ENCODE results near the gene LRRK1. TPM values are rescaled to one million over a fixed set of nuclear protein-coding genes. Genes with fewer than 3 reads are reported as not detected.

The LRRK1 gene
- total RNA-seq, 2 experiments from 2014 or later, result 0.20 to 0.60 TPM

DNA sequence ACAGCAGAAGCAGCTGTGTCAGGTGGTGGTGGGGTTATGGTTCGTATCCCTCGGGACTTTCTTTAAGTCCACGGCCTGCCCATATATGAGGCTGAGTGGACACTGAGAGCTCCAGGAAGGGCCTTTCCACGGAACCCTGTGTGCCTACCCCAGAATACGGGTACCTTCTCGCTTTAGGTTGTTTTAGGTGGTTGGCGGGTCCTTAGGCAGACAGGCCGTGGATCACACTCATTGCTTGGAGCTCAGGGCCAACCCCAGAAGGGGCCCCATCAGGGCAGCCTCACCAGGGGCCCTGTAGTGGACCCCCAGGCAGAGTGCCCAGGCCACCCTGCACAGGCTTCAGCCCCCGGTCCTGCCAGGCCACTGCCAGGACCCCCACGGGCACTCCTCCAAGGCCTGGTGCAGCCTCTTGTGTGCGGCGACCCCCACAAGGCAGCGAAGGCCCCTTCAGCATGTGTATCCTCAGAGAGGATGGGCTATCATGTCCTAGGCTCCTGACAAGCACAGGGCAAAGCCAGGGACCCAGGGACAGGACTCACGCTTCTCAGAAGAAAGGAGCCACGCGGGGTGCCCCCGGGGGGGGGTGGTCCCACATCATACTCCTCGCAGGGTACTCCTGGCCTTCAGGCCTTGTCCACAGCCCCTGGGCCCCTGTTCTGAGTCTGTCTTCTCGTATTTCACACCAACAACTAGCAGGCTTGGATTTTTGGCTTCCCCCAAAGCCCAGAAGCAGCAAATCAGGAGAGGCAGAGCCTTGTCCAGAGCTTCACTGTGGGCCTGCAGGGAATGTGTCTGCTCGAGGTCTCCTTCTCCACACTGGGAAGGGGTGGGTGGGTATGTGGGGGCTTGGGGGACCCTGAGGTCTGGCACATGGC lies 93.4 kb downstream of the LRRK1 start:
- Mint-ChIP-seq H3K36me3 (ENCODE audit: low read depth) (no peaks in the 10 kb centered on the region), H3K4me3 (no peak overlapping the region), H3K27me3 (ENCODE audit: low read depth) (peaks cover 3% of the 10 kb centered on the region), H3K9me3 (no peaks in the 10 kb centered on the region), H3K27ac (no peak overlapping the region), H3K4me1 (ENCODE audit: low read depth) (peaks cover 12% of the 10 kb centered on the region)
- CTCF ChIA-PET, result interaction anchor here (0.7 to 2.9 kb wide), 8 partner anchors 8 to 250 kb away, joined by 3 to 14 read pairs (median 4); no protein-coding TSS in a partner anchor
- no peak for DNase-seq
- intact Hi-C loops (cut with micrococcal nuclease), result no loop called here

DNA sequence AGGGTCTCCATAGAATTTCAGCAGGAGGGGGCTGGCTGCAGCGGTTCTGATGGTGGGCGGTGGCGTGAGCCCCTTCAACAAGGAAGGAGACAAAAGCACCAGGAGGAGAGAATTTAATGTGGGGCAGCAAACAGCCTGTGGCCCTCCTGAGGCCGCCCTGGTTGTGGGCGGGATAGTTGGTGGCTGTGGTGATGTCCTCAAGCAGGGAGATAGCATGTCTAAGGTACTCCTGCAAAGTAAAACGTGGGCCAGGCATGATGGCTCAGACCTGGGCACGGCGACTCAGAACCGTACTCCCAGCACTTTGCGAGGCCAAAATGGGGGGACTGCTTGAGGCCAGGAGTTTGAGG lies 94.0 kb downstream of the LRRK1 start:
- Mint-ChIP-seq H3K9me3 (no peaks in the 10 kb centered on the region), H3K27ac (no peak overlapping the region), H3K27me3 (ENCODE audit: low read depth) (no peaks in the 10 kb centered on the region), H3K4me1 (ENCODE audit: low read depth) (peaks cover 8% of the 10 kb centered on the region), H3K4me3 (no peak overlapping the region), H3K36me3 (ENCODE audit: low read depth) (no peaks in the 10 kb centered on the region)
- intact Hi-C loops (cut with micrococcal nuclease), result no loop called here
- CTCF ChIA-PET, result interaction anchor here (1.8 to 2.1 kb wide), 3 partner anchors 77 to 250 kb away, joined by 5 to 14 read pairs (median 6); no protein-coding TSS in a partner anchor
- no peak for DNase-seq

DNA sequence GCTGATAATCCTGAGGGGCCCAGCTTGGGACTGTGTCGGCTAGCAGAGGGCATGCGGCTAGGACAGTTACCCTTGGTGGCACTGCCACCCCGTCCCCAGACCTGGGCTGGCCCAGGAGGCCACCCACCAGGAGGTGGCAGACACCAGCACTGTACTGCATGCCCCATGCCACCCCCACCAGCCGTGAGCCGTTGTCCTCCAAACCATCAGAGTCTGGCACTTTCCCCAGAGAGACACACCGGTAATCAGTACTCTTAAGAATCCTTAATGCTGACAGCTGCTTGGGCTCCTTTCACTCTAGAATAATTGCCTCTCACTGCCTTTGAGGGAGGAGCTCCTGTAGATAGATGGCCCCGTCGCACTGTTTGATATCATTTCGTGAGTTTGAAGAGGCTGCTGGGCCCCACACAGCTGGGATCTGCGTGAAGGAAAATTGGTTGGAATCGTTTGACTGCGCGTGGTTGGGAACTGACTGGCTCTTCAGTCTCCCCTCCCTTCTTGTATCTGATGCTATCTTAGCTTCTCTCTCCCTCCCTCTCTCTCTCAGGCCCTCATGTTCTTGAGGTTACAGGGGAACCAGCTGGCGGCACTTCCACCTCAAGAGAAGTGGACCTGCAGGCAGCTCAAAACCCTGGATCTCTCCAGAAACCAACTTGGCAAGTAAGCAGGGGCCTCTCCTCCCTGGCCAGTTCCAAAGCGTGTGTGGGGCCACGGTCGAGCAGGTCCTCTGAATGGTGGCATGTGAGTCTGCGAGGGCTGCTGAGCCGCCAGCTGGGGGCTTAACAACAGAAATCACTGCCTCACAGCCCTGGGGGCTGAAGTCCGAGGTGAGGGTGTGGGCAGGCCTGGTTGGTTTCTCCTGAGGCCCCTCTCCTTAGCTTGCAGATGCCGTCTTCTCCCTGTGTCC lies 94.9 kb downstream of the LRRK1 start:
- Mint-ChIP-seq H3K27ac (no peak overlapping the region), H3K4me1 (ENCODE audit: low read depth) (no peaks in the 10 kb centered on the region), H3K36me3 (ENCODE audit: low read depth) (no peaks in the 10 kb centered on the region), H3K27me3 (ENCODE audit: low read depth) (no peaks in the 10 kb centered on the region), H3K4me3 (no peak overlapping the region), H3K9me3 (no peaks in the 10 kb centered on the region)
- CTCF ChIA-PET, result interaction anchor here (0.6 to 2.1 kb wide), 11 partner anchors 8 to 558 kb away, joined by 3 to 14 read pairs (median 3); partner anchors contain the start of gene LRRK1
- intact Hi-C loops (cut with micrococcal nuclease), result loop anchor here (2.0 kb wide), 1 partner anchor 75 kb away; no protein-coding TSS in a partner anchor
- no peak for DNase-seq

DNA sequence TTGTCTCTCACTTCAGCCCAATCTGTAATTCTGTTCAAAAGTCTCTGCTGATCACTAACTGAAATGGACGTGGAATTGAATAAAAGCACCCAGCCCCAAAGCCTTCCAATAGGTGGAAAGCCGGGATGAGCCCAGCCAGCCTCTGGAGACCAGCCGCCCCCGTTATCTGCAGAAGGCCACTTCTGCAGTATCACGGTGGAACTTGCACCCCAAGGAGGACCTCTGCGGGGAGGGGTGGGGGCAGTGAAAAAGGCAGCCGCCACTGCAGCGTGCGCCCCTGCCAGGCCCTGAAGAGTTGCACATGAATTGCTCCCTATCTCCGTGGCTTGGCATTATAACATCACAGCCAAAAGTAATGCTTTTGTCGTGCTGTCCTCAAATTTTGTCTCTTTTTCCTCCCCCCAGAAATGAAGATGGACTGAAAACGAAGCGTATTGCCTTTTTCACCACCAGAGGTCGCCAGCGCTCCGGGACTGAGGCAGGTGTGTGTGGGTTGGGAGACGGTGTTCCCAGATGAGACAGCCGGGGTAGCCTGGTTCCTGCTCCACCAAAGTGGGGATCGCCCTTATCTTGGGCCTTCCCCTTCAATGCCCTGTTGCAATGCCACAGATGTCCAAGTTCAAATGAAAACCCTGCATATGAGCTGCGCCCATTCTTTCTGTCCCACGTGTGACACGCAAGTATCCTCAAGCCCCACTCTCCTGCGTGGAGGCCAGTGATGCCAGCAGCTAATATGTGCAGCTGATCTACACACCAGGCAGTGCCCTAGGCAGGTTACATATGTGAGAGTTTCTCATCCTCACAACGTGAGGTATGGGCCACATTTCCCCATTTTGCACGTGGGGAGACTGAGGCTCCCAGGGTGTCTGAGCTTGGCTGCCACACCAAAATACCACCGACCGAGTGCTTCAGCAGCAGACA lies 96.0 kb downstream of the LRRK1 start:
- Mint-ChIP-seq H3K27me3 (ENCODE audit: low read depth) (no peaks in the 10 kb centered on the region), H3K36me3 (ENCODE audit: low read depth) (no peaks in the 10 kb centered on the region), H3K27ac (no peak overlapping the region), H3K9me3 (no peaks in the 10 kb centered on the region), H3K4me1 (ENCODE audit: low read depth) (no peaks in the 10 kb centered on the region), H3K4me3 (no peak overlapping the region)
- CTCF ChIA-PET, result interaction anchor here (0.6 to 2.5 kb wide), 26 partner anchors 7 to 487 kb away, joined by 3 to 58 read pairs (median 3); partner anchors contain the start of genes CHSY1 and LRRK1
- intact Hi-C loops (cut with micrococcal nuclease), result loop anchor here (1.0 to 5.0 kb wide), 4 partner anchors 74 to 637 kb away; partner anchors contain the start of genes SELENOS and TM2D3
- peak; percentile 81 for DNase-seq

DNA sequence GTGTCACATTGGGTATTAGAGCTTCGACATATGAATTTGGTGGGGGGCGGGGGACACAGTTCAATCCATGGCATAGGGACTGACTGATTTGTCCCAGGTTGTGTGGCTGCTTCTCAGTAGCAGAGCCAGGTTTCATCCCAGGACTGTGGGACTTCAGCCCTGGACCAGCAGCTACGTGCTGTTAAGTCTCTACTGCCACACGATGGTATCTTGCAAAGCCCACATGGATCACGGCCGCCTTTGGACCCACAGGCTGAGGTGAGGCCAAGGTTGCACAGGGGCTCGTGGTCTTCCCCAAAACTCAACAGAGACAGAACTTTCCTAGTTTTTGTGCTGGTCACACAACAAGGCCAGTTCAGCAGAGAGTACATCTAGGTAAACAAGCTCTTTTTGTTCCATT lies 97.4 kb downstream of the LRRK1 start:
- DNase-seq, result no peak
- no peaks in the 10 kb centered on the region for H3K27me3 Mint-ChIP-seq (ENCODE audit: low read depth)
- H3K4me1 Mint-ChIP-seq (ENCODE audit: low read depth), result no peaks in the 10 kb centered on the region
- no peaks in the 10 kb centered on the region for H3K9me3 Mint-ChIP-seq
- CTCF ChIA-PET, result interaction anchor here (0.5 to 2.5 kb wide), 24 partner anchors 9 to 257 kb away, joined by 3 to 58 read pairs (median 3); partner anchors contain the start of gene CHSY1
- no peaks in the 10 kb centered on the region for H3K36me3 Mint-ChIP-seq (ENCODE audit: low read depth)
- intact Hi-C loops (cut with micrococcal nuclease), result loop anchor here (5.0 kb wide), 2 partner anchors 261 to 636 kb away; partner anchors contain the start of genes SELENOS and TM2D3
- no peak overlapping the region for H3K4me3 Mint-ChIP-seq
- H3K27ac Mint-ChIP-seq, result no peak overlapping the region

DNA sequence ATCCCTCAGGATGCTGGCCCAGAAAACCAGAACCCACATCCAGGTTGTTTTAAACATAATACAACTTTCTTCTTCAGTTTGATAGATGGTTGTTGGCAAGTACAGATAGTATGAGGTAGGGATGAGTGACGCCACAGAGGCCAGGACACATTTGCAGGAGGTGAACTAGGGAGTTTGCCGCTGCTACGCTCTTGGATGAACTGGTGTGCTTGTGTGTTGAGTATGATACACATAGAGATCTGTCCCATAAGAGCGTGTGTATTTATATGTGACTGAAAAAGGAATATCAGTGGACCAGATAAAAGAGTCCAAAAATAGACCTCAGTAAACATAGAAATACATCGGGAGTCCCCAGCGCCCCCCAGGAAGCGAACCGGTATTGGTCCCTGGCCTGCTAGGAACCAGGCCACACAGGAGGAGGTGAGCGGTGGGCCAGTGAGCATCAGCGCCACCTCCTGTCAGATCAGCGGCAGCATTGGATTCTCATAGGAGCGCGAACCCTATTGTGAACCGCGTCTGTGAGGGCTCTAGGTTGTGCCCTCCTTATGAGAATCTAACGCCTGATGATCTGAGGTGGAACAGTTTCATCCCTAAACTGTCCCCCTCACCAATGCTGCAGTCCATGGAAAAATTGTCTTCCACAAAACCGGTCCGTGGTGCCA lies 98.1 kb downstream of the LRRK1 start:
- no peak for DNase-seq
- no peaks in the 10 kb centered on the region for H3K36me3 Mint-ChIP-seq (ENCODE audit: low read depth)
- intact Hi-C loops (cut with micrococcal nuclease), result loop anchor here (5.0 kb wide), 2 partner anchors 260 to 635 kb away; partner anchors contain the start of genes SELENOS and TM2D3
- H3K9me3 Mint-ChIP-seq, result no peaks in the 10 kb centered on the region
- no peak overlapping the region for H3K27ac Mint-ChIP-seq
- H3K27me3 Mint-ChIP-seq (ENCODE audit: low read depth), result no peaks in the 10 kb centered on the region
- CTCF ChIA-PET, result interaction anchor here (0.6 to 2.5 kb wide), 10 partner anchors 9 to 244 kb away, joined by 3 to 58 read pairs (median 5); no protein-coding TSS in a partner anchor
- H3K4me3 Mint-ChIP-seq, result no peak overlapping the region
- no peaks in the 10 kb centered on the region for H3K4me1 Mint-ChIP-seq (ENCODE audit: low read depth)

DNA sequence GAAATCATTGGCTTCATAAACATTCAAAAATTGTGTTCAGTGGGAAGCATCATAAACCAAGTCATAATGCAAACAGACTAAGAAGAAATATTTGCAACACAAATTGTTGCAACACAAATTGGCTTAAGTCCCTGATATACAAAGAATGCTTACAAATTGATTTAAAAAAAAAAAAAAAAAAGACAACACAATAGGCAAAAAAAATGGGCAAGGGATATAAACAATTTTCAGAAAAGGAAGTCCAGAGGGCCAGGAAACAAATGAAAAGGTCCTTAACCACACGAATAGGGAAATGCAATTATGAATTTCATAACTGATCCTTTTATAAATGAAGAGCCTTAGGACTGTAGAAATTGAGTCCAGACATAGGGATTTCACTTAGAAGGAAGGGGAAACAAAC lies 98.9 kb downstream of the LRRK1 start:
- Mint-ChIP-seq H3K4me3 (no peak overlapping the region), H3K36me3 (ENCODE audit: low read depth) (no peaks in the 10 kb centered on the region), H3K9me3 (no peaks in the 10 kb centered on the region), H3K27ac (no peak overlapping the region), H3K27me3 (ENCODE audit: low read depth) (no peaks in the 10 kb centered on the region), H3K4me1 (ENCODE audit: low read depth) (no peaks in the 10 kb centered on the region)
- intact Hi-C loops (cut with micrococcal nuclease), result loop anchor here (5.0 kb wide), 2 partner anchors 259 to 634 kb away; partner anchors contain the start of genes SELENOS and TM2D3
- DNase-seq, result no peak
- CTCF ChIA-PET, result interaction anchor here (3.8 kb wide), 1 partner anchor 10 kb away, joined by 30 read pairs; no protein-coding TSS in a partner anchor

DNA sequence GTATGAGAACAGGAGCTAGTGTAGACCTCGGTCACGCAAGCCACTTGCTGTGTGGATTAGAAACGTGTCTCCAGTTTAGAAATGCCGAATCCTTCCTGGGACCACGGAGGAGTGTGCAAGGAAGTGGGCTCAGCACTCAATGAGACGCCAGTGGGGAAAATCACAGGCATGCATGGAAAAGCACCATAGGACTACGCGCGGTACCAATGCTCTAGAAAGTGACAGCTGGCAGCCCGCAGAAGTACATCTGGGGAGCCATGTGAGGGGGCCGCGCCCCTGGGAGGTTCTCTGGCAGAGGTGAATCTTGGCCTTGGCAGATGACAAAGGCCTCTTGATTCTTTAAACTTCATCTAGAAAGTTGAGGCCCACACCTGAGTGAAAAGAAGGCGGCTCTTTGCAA lies 99.3 kb downstream of the LRRK1 start:
- Mint-ChIP-seq H3K4me3 (no peak overlapping the region), H3K27me3 (ENCODE audit: low read depth) (no peaks in the 10 kb centered on the region), H3K4me1 (ENCODE audit: low read depth) (no peaks in the 10 kb centered on the region), H3K36me3 (ENCODE audit: low read depth) (no peaks in the 10 kb centered on the region), H3K27ac (no peak overlapping the region), H3K9me3 (no peaks in the 10 kb centered on the region)
- intact Hi-C loops (cut with micrococcal nuclease), result loop anchor here (5.0 kb wide), 2 partner anchors 259 to 634 kb away; partner anchors contain the start of genes SELENOS and TM2D3
- CTCF ChIA-PET, result interaction anchor here (0.6 to 3.8 kb wide), 6 partner anchors 10 to 473 kb away, joined by 3 to 30 read pairs (median 3); no protein-coding TSS in a partner anchor
- DNase-seq, result no peak

DNA sequence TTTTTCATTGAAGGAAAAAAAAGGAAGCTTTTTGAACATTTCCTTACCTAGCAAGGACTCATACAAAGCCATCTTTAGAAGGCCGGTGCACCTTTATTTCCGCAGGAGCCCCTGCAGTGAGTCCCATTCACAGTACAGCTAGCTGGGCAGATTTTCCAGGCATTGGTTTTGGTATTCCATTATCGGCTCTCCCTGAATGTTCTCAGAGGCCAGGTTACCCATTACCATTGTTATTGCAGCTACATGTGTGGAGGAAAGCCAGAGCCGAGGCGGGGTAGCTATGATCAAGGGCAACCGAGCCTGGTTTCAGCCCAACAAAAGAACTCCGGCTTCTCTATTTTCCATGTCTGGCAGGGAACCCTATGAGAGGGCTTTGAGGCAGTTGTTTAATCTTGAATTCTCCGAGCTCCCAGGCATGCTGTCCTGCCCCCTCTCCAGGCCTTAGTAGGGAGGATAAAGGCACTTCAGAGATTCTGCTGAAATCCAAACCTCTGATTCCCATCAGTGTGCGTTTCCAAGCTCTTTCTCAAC lies 100.3 kb downstream of the LRRK1 start:
- CTCF ChIA-PET, result interaction anchor here (0.5 to 3.8 kb wide), 9 partner anchors 11 to 474 kb away, joined by 3 to 30 read pairs (median 3); no protein-coding TSS in a partner anchor

DNA sequence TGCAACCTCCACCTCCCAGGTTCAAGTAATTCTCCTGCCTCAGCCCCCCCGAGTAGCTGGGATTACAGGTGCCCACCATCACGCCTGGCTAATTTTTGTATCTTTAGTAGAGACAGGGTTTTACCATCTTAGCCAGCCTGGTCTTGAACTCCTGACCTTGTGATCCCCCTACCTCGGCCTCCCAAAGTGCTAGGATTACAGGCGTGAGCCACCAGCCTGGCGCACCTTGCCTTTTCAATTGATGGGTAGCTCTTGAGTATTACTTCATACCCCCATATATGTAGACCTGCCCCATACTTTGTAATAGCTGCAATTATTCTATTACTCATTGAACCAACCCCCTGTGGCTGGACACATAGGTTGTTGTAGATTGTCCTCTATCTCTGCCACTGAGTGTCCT lies 101.3 kb downstream of the LRRK1 start:
- H3K27me3 Mint-ChIP-seq (ENCODE audit: low read depth), result no peaks in the 10 kb centered on the region
- DNase-seq, result no peak
- CTCF ChIA-PET, result interaction anchor here (0.9 to 3.8 kb wide), 4 partner anchors 9 to 254 kb away, joined by 3 to 30 read pairs (median 4); no protein-coding TSS in a partner anchor
- H3K9me3 Mint-ChIP-seq, result no peaks in the 10 kb centered on the region
- H3K36me3 Mint-ChIP-seq (ENCODE audit: low read depth), result no peaks in the 10 kb centered on the region
- intact Hi-C loops (cut with micrococcal nuclease), result no loop called here
- H3K27ac Mint-ChIP-seq, result no peak overlapping the region
- no peak overlapping the region for H3K4me3 Mint-ChIP-seq
- H3K4me1 Mint-ChIP-seq (ENCODE audit: low read depth), result no peaks in the 10 kb centered on the region

More for the DNA sequence above, 100.3 kb downstream of the LRRK1 start:
- no peaks in the 10 kb centered on the region for H3K36me3 Mint-ChIP-seq (ENCODE audit: low read depth)
- no peak for DNase-seq
- H3K27me3 Mint-ChIP-seq (ENCODE audit: low read depth), result no peaks in the 10 kb centered on the region
- H3K9me3 Mint-ChIP-seq, result no peaks in the 10 kb centered on the region
- no peak overlapping the region for H3K4me3 Mint-ChIP-seq
- no peaks in the 10 kb centered on the region for H3K4me1 Mint-ChIP-seq (ENCODE audit: low read depth)
- no peak overlapping the region for H3K27ac Mint-ChIP-seq
- intact Hi-C loops (cut with micrococcal nuclease), result loop anchor here (5.0 kb wide), 2 partner anchors 258 to 633 kb away; partner anchors contain the start of genes SELENOS and TM2D3
